ENCODE measurements around the gene SIDT2.
A peak's percentile ranks its signal among the peaks of the same experiment; 100 is the strongest.
"Not testable (repeated sequence)": the region's sequence is repeated elsewhere in the genome, so short reads cannot be mapped to it uniquely, and the experiment has no call there.

SIDT2 gene

DNA sequence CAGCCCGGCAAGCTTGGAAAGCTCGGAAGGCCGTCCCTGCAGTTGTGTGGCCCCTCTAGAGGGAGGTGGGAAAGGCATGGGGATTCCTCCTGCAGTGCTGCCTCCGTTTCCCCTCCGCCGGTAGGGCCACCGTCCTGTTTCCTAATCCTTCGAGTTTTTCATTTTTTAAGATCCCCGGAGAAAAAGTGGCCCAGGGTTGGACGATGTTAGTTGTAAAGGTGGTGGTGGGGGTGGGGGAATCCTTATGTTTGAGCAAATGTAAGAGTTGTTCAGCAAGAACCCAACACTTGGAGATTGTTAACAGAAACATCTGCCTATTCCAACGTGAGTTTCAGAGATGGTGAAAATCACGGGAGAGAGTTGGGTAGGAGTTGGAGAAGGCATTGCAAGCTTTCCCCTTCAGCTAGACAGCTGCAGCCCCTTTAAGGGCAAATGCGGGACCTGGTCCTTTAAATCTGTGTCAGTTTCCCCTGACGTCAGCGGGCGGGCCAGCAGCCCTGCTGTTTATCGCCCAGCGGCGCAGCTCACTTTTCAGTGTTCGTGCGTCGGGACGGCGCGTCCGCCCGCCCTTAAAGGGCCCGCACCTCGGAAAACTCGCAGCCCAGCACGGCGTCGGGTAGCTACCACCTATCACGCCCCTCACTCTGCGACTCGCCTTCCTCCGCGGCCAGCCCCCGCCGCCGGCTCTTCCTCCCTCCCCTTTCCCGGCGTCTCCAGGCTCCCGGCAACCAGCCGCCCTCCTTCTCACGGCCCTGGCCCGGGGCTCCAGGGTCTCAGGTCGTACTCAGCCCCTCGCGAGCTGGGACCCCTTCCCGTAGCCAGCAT lies at the start of gene SIDT2:
Gene SIDT2 (plus strand): TSS at position 534 of the 825 bp plus-strand sequence. CDS start 521 bp downstream, outside the sequence.
- ChIA-PET CTCF (interaction anchor here (0.5 to 7.7 kb wide), 13 partner anchors 7 to 282 kb away, joined by 3 to 118 read pairs (median 5); partner anchors contain the start of genes PAFAH1B2 and PCSK7), POLR2A (interaction anchor here (0.6 to 1.4 kb wide), 7 partner anchors 11 to 156 kb away, joined by 3 to 5 read pairs (median 3); partner anchors contain the start of genes CEP164 and PAFAH1B2)
- DNase-seq (ENCODE audit: extremely low spot score) = peak; percentile 92
- TF ChIP-seq, protein P1, sequence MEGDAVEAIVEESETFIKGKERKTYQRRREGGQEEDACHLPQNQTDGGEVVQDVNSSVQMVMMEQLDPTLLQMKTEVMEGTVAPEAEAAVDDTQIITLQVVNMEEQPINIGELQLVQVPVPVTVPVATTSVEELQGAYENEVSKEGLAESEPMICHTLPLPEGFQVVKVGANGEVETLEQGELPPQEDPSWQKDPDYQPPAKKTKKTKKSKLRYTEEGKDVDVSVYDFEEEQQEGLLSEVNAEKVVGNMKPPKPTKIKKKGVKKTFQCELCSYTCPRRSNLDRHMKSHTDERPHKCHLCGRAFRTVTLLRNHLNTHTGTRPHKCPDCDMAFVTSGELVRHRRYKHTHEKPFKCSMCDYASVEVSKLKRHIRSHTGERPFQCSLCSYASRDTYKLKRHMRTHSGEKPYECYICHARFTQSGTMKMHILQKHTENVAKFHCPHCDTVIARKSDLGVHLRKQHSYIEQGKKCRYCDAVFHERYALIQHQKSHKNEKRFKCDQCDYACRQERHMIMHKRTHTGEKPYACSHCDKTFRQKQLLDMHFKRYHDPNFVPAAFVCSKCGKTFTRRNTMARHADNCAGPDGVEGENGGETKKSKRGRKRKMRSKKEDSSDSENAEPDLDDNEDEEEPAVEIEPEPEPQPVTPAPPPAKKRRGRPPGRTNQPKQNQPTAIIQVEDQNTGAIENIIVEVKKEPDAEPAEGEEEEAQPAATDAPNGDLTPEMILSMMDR (IDR thresholded peaks at IDR 0.05; ENCODE audit: control extremely low read depth, extremely low read depth, low read depth, missing control alignments) = no peak

DNA sequence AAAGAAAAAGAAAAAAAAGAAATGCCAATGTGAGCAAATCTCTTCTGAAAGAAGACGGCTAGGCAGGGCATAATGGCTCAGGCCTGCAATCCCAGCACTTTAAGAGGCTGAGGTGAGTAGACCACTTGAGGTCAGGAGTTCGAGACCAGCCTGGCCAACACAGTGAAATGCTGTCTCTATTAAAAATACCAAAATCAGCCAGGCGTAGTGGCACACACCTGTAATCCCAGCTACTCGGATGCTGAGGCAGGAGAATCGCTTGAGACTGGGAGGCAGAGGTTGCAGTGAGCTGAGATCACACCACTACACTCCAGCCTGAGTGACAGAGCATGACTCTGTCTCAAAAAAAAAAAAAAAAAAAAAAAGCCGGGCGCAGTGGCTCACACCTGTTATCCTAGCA lies 48.1 kb upstream of the SIDT2 start:
- CTCF ChIA-PET; POLR2A ChIA-PET; DNase-seq (ENCODE audit: extremely low spot score): not testable (repeated sequence)

DNA sequence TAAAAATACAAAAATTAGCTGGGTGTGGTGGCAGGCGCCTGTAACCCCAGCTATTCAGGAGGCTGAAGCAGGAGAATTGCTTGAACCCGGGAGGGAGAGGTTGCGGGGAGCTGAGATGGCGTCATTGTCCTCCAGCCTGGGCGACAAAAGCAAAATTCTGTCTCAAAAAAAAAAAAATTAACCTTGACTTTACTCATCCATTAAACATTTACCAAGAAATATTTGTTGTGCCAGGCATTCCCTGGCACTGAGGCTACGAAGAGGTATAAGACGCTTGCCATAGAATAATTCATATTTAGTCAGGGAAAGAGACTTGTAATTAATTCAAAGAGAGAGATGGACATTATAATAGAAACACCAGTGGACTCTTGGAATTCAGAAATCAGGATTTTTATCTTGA lies 47.7 kb upstream of the SIDT2 start:
- TF ChIP-seq, protein P1 (IDR thresholded peaks at IDR 0.05; ENCODE audit: control extremely low read depth, extremely low read depth, low read depth, missing control alignments) = no peak
- POLR2A ChIA-PET = no interaction called here
- CTCF ChIA-PET = no interaction called here
- DNase-seq (ENCODE audit: extremely low spot score) = no peak

DNA sequence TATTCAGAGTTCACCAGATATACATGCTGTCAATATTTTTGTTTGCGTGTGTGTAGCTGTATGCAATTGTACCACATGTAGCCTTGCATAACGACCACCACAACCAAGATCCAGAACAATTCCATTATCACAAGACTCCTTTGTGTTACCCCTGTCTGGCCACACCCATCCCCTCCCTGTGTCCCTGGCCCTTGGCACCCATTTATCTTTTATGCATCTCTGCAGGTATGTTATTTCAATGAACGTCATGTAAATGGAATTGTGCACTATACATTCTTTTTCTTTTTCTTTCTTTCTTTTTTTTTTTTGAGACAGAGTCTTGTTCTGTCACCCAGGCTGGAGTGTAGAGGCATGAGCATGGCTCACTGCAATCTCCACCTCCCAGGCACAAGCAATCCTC lies 44.1 kb upstream of the SIDT2 start:
- TF ChIP-seq, protein P1 (IDR thresholded peaks at IDR 0.05; ENCODE audit: control extremely low read depth, extremely low read depth, low read depth, missing control alignments) = no peak
- CTCF ChIA-PET = interaction anchor here (1.8 kb wide), 1 partner anchor 254 kb away, joined by 4 read pairs; no protein-coding TSS in a partner anchor
- no peak for DNase-seq (ENCODE audit: extremely low spot score)
- POLR2A ChIA-PET = interaction anchor here (0.7 kb wide), 1 partner anchor 683 kb away, joined by 3 read pairs; no protein-coding TSS in a partner anchor

DNA sequence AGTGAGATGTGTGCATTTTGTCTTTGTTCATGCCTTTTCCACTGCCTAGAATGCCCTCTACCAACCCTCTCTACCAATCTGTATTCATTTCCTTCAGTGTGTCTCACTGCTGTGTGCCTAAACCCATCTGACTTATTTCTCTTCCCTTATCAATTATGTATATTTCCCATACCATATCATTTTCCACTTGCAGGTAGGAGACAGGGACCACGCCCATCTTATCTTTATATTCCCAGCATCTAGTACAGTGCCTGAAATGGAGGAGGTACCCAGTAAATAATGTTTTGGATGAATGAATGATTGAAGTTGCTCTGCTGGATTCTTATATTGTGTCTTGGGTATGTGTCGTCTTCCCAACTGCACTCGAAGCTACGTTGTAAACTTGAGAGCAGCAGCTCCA lies 43.6 kb upstream of the SIDT2 start:
- CTCF ChIA-PET; POLR2A ChIA-PET; DNase-seq (ENCODE audit: extremely low spot score): not testable (repeated sequence)

DNA sequence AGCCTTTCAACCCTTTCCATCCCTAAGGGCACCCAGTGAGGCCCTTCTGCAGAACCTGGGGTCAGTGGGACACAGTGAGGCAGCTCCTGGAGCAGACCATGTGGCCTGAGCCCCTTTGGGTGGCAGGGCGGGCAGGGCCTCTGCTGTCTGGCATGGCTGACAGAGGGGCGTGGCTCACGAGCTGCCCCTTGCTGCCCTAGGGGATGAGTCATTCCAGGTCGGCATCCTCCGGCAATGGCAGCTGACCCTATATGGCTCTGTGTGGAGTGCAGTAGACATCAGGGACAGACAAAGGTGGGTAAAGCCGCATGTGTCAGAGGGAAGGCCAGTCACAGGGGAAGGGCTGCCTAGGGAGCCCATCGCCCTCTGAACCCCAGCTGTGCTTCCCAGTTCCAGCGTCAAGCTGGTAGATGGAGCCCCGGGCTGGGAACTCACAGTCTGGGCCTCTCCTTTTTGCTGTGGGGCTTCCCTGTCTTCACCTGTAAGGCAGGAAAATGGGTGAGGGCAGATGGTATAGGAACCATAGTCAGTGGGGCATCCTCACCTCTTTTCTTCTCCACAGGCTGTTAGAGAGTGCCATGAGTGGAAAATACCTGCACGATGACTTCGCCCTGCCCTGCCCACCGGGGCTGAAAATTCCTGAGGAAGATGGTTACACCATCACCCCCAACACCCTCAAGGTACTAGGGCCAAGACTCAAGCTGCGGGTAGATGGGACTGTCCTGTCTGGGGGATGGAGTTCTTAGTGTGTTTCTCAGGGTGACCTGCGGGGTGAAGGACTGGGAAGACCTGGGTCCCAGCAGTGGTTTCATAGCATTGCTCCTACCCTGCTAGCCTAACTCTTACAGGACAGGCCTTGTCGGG lies 41.1 kb upstream of the SIDT2 start:
- POLR2A ChIA-PET; DNase-seq (ENCODE audit: extremely low spot score); CTCF ChIA-PET: not testable (repeated sequence)

DNA sequence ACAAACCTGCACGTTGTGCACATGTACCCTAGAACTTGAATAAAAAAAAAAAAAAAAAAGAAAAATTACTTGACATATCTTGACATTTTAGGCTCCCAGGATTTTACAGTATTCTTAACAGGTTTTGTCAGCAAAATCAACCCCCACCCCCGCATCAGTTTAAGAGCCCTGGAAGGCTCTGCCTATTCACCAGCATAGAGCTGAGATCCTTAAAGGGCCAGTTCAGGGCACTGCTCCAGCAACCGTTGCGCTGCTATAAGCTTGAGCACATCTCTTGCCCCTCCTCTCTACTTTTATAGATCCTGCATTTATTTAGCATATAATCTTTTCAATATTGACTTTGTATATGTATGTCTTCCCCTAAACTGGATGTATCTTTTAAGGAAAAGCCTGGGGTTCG lies 35.2 kb upstream of the SIDT2 start:
- CTCF ChIA-PET = interaction anchor here (0.9 to 2.7 kb wide), 5 partner anchors 33 to 352 kb away, joined by 4 to 9 read pairs (median 6); partner anchors contain the start of genes APOA5 and SIDT2
- DNase-seq (ENCODE audit: extremely low spot score) = peak; percentile 46
- TF ChIP-seq, protein P1 (IDR thresholded peaks at IDR 0.05; ENCODE audit: control extremely low read depth, extremely low read depth, low read depth, missing control alignments) = no peak
- POLR2A ChIA-PET = interaction anchor here (1.2 kb wide), 1 partner anchor 36 kb away, joined by 5 read pairs; the partner anchor contains the start of gene SIDT2
